HFFc6 (cell line): ENCODE data around the gene TCERG1L. TPM values are rescaled to one million over a fixed set of nuclear protein-coding genes. Genes with fewer than 3 reads are reported as not detected.

Experiments used
- DNase-seq: peaks from one replicate; pipeline ENCODE4 v3.0.0-alpha.2; 2018
- H3K27ac Mint-ChIP-seq: 2 replicates; pipeline ENCODE4 v1.8.0; 2020; ENCODE audit warnings: mild to moderate bottlenecking, mixed read lengths
- H3K27me3 Mint-ChIP-seq: 2 replicates; pipeline ENCODE4 v1.8.0; 2021; ENCODE audit warnings: mild to moderate bottlenecking, moderate library complexity, mixed read lengths; ENCODE audit not compliant: insufficient read depth
- H3K36me3 Mint-ChIP-seq: 2 replicates; pipeline ENCODE4 v1.8.0; 2021; ENCODE audit warnings: low read depth, mixed read lengths
- H3K4me1 Mint-ChIP-seq: 2 replicates; pipeline ENCODE4 v1.8.0; 2020; ENCODE audit warnings: low read depth, mixed read lengths
- H3K4me3 Mint-ChIP-seq: 2 replicates; pipeline ENCODE4 v1.8.0; 2020; ENCODE audit warnings: mild to moderate bottlenecking, moderate library complexity, mixed read lengths
- H3K9me3 Mint-ChIP-seq: 2 replicates; pipeline ENCODE4 v1.8.0; 2020; ENCODE audit warnings: mild to moderate bottlenecking, mixed read lengths
- total RNA-seq, 6 experiments: library from RNA; stranded (reverse); fragmentation: NEBNext Ultra II Directional; extraction: Animal tissue kit (Norgen Biotek cat#: 25700); gene quantifications; 2 replicates in 1 of 6; 3 replicates in 5 of 6; pipeline ENCODE4 v1.2.3, GENCODE V29; 2021
- TF ChIP-seq, protein P1 (sequence below): fragments of 200-600 bp; sonication (generic); IDR thresholded peaks from 2 replicates; pipeline ENCODE4 v1.5.0; 2021; ENCODE audit warnings: antibody characterized with exemption, mild to moderate bottlenecking

TCERG1L gene
- total RNA-seq, 6 experiments from 2014 or later = 0.09 TPM; not detected in 5

DNA sequence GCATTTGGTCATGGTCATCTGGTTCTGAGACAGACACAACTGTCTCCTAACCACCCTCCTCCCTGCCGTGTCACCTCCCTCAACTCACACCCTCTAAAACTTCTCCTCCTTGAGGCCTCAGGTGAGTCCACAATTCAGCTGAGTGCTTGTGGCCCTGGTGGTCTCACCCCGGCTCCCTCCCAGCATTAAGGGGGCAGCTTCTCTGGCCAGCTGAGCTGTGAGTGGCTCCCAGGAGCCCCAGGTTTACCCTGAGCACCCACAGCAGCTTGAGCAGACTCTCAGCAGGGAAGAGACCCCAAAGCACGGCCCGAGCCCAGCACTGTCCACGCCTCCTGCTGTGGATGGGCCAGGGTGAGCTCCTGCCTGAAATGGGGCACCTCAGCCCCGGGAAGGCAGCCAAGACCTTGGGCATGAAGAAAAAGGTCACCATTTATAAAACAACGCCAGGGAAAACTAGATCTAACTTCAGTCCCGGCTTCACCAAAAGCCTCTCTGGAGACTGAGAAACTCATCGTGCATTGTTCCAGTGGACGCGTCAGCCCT, 201.2 kb downstream of the TCERG1L start:
- Mint-ChIP-seq H3K4me3 (no peak overlapping the region), H3K27me3 (peaks cover 4% of the 10 kb centered on the region), H3K27ac (no peak overlapping the region), H3K4me1 (no peaks in the 10 kb centered on the region), H3K9me3 (peaks cover 49% of the 10 kb centered on the region), H3K36me3 (peaks cover 6% of the 10 kb centered on the region; the same call in 1 of the 2 replicates)
- TF ChIP-seq, protein P1, sequence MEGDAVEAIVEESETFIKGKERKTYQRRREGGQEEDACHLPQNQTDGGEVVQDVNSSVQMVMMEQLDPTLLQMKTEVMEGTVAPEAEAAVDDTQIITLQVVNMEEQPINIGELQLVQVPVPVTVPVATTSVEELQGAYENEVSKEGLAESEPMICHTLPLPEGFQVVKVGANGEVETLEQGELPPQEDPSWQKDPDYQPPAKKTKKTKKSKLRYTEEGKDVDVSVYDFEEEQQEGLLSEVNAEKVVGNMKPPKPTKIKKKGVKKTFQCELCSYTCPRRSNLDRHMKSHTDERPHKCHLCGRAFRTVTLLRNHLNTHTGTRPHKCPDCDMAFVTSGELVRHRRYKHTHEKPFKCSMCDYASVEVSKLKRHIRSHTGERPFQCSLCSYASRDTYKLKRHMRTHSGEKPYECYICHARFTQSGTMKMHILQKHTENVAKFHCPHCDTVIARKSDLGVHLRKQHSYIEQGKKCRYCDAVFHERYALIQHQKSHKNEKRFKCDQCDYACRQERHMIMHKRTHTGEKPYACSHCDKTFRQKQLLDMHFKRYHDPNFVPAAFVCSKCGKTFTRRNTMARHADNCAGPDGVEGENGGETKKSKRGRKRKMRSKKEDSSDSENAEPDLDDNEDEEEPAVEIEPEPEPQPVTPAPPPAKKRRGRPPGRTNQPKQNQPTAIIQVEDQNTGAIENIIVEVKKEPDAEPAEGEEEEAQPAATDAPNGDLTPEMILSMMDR = no peak
- no peak for DNase-seq

DNA sequence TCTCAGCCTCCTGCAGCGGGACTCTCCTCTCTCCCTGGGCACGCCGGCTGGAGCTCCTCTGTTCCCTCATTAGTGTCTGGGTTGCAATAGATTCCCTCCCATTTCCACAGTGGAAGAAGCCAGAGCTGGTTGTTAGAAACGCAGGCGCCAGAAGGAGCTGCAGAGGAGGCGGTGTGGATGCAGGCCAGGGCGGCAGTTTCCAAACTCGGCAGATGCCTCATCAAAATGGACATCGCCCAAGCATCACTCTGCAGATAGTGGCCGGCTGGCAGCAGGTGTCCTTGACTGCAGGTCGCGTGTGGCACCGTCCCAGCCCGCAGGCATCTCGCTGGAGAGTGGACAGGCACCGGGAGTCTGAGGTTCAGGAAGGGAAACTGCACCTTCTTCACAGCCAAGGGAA, 201.8 kb downstream of the TCERG1L start:
- Mint-ChIP-seq H3K4me3 (no peak overlapping the region), H3K9me3 (peaks cover 48% of the 10 kb centered on the region)

DNA sequence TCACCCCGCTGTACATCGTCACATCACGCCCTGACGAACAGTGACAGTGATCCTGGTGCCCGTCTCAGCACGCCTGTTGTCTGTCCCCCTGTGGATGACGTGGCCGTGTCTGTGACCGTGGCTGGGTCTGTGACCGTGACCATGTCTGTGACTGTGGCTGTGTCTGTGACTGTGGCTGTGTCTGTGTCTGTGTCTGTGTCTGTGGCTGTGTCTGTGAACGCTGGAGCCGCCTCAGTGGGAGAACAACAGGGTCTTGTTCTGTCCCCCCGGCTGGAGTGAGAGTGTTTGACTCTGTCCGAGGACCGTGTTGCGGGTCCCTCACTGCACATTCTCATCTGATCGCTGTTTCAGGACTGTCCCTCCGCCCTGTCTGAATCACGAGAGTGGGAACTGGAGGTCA, 202.2 kb downstream of the TCERG1L start:
- TF ChIP-seq, protein P1 = no peak
- no peak for DNase-seq
- no peak overlapping the region for H3K4me3 Mint-ChIP-seq

More for the DNA sequence above, 201.8 kb downstream of the TCERG1L start:
- TF ChIP-seq, protein P1 = no peak
- Mint-ChIP-seq H3K27ac (no peak overlapping the region), H3K4me1 (no peaks in the 10 kb centered on the region), H3K27me3 (peaks cover 4% of the 10 kb centered on the region), H3K36me3 (peaks cover 6% of the 10 kb centered on the region; the same call in 1 of the 2 replicates)
- no peak for DNase-seq

DNA sequence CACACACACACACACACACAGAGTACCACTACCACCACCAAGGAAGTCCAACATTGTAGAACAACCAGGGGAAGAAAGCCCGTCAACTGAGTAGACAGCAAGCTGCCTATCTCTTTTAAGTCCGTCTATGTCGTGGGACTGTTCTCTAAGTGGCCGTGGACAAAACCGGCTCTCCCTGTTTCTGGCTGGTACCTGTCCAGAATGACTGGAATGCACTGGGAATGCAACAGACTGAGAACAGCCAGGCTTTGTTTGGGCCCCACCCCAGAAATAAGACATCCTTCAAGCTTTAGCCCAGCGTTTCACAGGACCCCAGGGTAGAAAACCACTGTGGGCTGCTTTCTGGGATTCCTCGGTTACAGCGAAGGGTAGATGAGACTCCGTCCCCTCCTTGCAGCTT, 203.6 kb downstream of the TCERG1L start:
- TF ChIP-seq, protein P1 = no peak
- Mint-ChIP-seq H3K4me1 (no peaks in the 10 kb centered on the region), H3K27me3 (peaks cover 4% of the 10 kb centered on the region), H3K36me3 (peaks cover 6% of the 10 kb centered on the region; the same call in 1 of the 2 replicates), H3K27ac (no peak overlapping the region), H3K4me3 (no peak overlapping the region), H3K9me3 (peaks cover 41% of the 10 kb centered on the region)
- DNase-seq = no peak

More for the DNA sequence above, 202.2 kb downstream of the TCERG1L start:
- H3K27me3 Mint-ChIP-seq = peaks cover 4% of the 10 kb centered on the region
- H3K9me3 Mint-ChIP-seq = peaks cover 43% of the 10 kb centered on the region
- no peak overlapping the region for H3K27ac Mint-ChIP-seq
- H3K4me1 Mint-ChIP-seq = no peaks in the 10 kb centered on the region
- peaks cover 6% of the 10 kb centered on the region; the same call in 1 of the 2 replicates for H3K36me3 Mint-ChIP-seq

GRCh38 chr10:131102676-131103075, 208.8 kb downstream of the TCERG1L start:
- H3K36me3 Mint-ChIP-seq = no peaks in the 10 kb centered on the region
- TF ChIP-seq, protein P1 = no peak
- H3K27ac Mint-ChIP-seq = no peak overlapping the region
- H3K9me3 Mint-ChIP-seq = peaks cover 35% of the 10 kb centered on the region
- H3K27me3 Mint-ChIP-seq = no peaks in the 10 kb centered on the region; the same call in 1 of the 2 replicates
- no peaks in the 10 kb centered on the region for H3K4me1 Mint-ChIP-seq
- H3K4me3 Mint-ChIP-seq = no peak overlapping the region
- DNase-seq = no peak
